WTC11 (cell line): ENCODE results near the gene RGL1. TPM values are rescaled to one million over a fixed set of nuclear protein-coding genes. Genes with fewer than 3 reads are reported as not detected.

Experiments used
- ATAC-seq: fragments of 200-7000 bp; cut with Tn5 transposase; 2 replicates; pipeline ENCODE4 v1.10.0; 2021; ENCODE audit warnings: mild to moderate bottlenecking, moderate library complexity
- CTCF ChIA-PET: fragments of 300-600 bp; sonication (Branson Sonifier 250); formaldehyde crosslinking; loops from one replicate; lab custom pipeline; 2021; ENCODE audit warnings: antibody characterized with exemption; lab: Charles Lee
- POLR2A ChIA-PET: fragments of 350-600 bp; sonication (Branson Sonifier 250); formaldehyde crosslinking; loops from one replicate; lab custom pipeline; 2021; ENCODE audit warnings: antibody characterized with exemption; lab: Charles Lee
- DNase-seq: peaks from one replicate; pipeline ENCODE4 v3.0.0; 2021; ENCODE audit warnings: low spot score
- H3K27ac Mint-ChIP-seq: 2 replicates; pipeline ENCODE4 v1.8.0; 2021; ENCODE audit warnings: mixed read lengths
- H3K27me3 Mint-ChIP-seq: 2 replicates; pipeline ENCODE4 v1.8.0; 2021; ENCODE audit warnings: low read depth, mild to moderate bottlenecking, moderate library complexity, mixed read lengths
- H3K36me3 Mint-ChIP-seq: 2 replicates; pipeline ENCODE4 v1.8.0; 2021; ENCODE audit warnings: mixed read lengths
- H3K4me1 Mint-ChIP-seq: 2 replicates; pipeline ENCODE4 v1.8.0; 2022; ENCODE audit warnings: mixed read lengths
- H3K4me3 Mint-ChIP-seq: 2 replicates; pipeline ENCODE4 v1.8.0; 2021; ENCODE audit warnings: mild to moderate bottlenecking, moderate library complexity, mixed read lengths
- H3K9me3 Mint-ChIP-seq: 2 replicates; pipeline ENCODE4 v1.8.0; 2021; ENCODE audit warnings: mixed read lengths
- FOXJ3 ChIP-seq: sonication (generic); formaldehyde crosslinking; IDR thresholded peaks from 2 replicates; pipeline ENCODE4 v1.9.0; 2021; ENCODE audit warnings: missing genetic modification reagents, mild to moderate bottlenecking, borderline replicate concordance
- JUN ChIP-seq: sonication (generic); formaldehyde crosslinking; IDR thresholded peaks from 2 replicates; pipeline ENCODE4 v1.8.0; 2023; ENCODE audit warnings: mild to moderate bottlenecking, missing genetic modification reagents
- KAT7 ChIP-seq: sonication (generic); formaldehyde crosslinking; IDR thresholded peaks from 2 replicates; pipeline ENCODE4 v1.8.1; 2023; ENCODE audit warnings: missing genetic modification reagents, mild to moderate bottlenecking, borderline replicate concordance
- NR3C1 ChIP-seq: sonication (generic); formaldehyde crosslinking; conservative IDR thresholded peaks from 2 replicates; pipeline ENCODE4 v1.8.1; 2023; ENCODE audit warnings: low read depth, mild to moderate bottlenecking, missing genetic modification reagents
- TEAD1 ChIP-seq: sonication (generic); formaldehyde crosslinking; IDR thresholded peaks from 2 replicates; pipeline ENCODE4 v1.8.0; 2022; ENCODE audit warnings: mild to moderate bottlenecking, missing genetic modification reagents
- ZBTB21 ChIP-seq: sonication (generic); formaldehyde crosslinking; IDR thresholded peaks from 2 replicates; pipeline ENCODE4 v1.8.1; 2023; ENCODE audit warnings: mild to moderate bottlenecking, missing genetic modification reagents, borderline replicate concordance
- ZNF416 ChIP-seq: fragments of 250-450 bp; sonication (Bioruptor Pico); IDR thresholded peaks from 2 replicates; pipeline ENCODE4 v1.9.0; 2021; ENCODE audit warnings: mild to moderate bottlenecking, inconsistent platforms
- total RNA-seq: library from RNA; stranded (reverse); gene quantifications from 3 replicates; pipeline ENCODE4 v1.2.3, GENCODE V29; 2021
- TF ChIP-seq, protein P1 (sequence below): fragments of 250-450 bp; sonication (Bioruptor Pico); IDR thresholded peaks from 2 replicates; pipeline ENCODE4 v1.8.0; 2021; ENCODE audit warnings: mild to moderate bottlenecking
- TF ChIP-seq, protein P2 (sequence below): sonication (generic); formaldehyde crosslinking; IDR thresholded peaks from 2 replicates; pipeline ENCODE4 v1.8.1; 2022; ENCODE audit warnings: mild to moderate bottlenecking, moderate library complexity, missing genetic modification reagents
- TF ChIP-seq, protein P3 (sequence below): sonication (generic); formaldehyde crosslinking; IDR thresholded peaks from 2 replicates; pipeline ENCODE4 v1.8.1; 2023; ENCODE audit warnings: mild to moderate bottlenecking, missing genetic modification reagents, borderline replicate concordance
- TF ChIP-seq, protein P4 (sequence below): fragments of 250-450 bp; sonication (Bioruptor Pico); IDR thresholded peaks from 2 replicates; pipeline ENCODE4 v1.9.0; 2021; ENCODE audit warnings: moderate library complexity, mild to moderate bottlenecking, inconsistent platforms, borderline replicate concordance
- TF ChIP-seq, protein P5 (sequence below): sonication (generic); formaldehyde crosslinking; IDR thresholded peaks from 2 replicates; pipeline ENCODE4 v1.8.1; 2023; ENCODE audit warnings: mild to moderate bottlenecking, missing genetic modification reagents, moderate library complexity
- TF ChIP-seq, protein P6 (sequence below): sonication (generic); formaldehyde crosslinking; IDR thresholded peaks from 2 replicates; pipeline ENCODE4 v1.8.0; 2022; ENCODE audit warnings: missing genetic modification reagents
- TF ChIP-seq, protein P7 (sequence below): fragments of 250-450 bp; sonication (Bioruptor Pico); IDR thresholded peaks from 2 replicates; pipeline ENCODE4 v1.9.0; 2021; ENCODE audit warnings: mild to moderate bottlenecking, borderline replicate concordance

Gene RGL1
- total RNA-seq, 1 experiment from 2014 or later, result 1.5 TPM

DNA sequence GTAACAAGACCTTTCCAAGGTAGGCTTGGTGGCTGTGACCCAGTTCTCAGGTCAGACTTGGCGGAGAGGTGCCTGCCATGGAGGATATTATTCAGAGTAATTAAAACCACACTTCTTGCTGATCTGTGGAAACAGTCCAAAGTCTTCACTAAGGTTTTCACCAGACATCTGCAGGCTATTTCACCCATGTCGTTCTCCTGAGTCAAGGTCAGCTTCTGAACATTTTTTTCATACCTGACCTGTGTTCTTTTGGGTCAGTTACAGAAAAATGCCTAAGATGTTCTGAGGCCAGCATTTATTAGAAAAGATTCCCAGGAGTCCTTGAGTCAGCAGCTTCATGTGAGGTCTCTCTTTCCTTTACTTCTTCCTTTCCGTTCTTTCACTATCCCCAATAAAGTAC is 54.9 kb downstream of the RGL1 start:
- Mint-ChIP-seq H3K27me3 (no peaks in the 10 kb centered on the region), H3K36me3 (no peaks in the 10 kb centered on the region), H3K9me3 (no peaks in the 10 kb centered on the region), H3K4me1 (no peaks in the 10 kb centered on the region), H3K27ac (no peak overlapping the region), H3K4me3 (no peak overlapping the region)
- DNase-seq, result no peak
- CTCF ChIA-PET, result no interaction called here
- TF ChIP-seq FOXJ3 (CRISPR knock-in tag) (no peak), JUN (CRISPR knock-in tag) (no peak), ZNF416 (no peak)
- TF ChIP-seq, protein P1, sequence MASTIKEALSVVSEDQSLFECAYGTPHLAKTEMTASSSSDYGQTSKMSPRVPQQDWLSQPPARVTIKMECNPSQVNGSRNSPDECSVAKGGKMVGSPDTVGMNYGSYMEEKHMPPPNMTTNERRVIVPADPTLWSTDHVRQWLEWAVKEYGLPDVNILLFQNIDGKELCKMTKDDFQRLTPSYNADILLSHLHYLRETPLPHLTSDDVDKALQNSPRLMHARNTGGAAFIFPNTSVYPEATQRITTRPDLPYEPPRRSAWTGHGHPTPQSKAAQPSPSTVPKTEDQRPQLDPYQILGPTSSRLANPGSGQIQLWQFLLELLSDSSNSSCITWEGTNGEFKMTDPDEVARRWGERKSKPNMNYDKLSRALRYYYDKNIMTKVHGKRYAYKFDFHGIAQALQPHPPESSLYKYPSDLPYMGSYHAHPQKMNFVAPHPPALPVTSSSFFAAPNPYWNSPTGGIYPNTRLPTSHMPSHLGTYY (CRISPR knock-in tag), result no peak
- TF ChIP-seq, protein P2, sequence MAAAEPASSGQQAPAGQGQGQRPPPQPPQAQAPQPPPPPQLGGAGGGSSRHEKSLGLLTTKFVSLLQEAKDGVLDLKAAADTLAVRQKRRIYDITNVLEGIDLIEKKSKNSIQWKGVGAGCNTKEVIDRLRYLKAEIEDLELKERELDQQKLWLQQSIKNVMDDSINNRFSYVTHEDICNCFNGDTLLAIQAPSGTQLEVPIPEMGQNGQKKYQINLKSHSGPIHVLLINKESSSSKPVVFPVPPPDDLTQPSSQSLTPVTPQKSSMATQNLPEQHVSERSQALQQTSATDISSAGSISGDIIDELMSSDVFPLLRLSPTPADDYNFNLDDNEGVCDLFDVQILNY (CRISPR knock-in tag), result no peak
- TF ChIP-seq, protein P3, sequence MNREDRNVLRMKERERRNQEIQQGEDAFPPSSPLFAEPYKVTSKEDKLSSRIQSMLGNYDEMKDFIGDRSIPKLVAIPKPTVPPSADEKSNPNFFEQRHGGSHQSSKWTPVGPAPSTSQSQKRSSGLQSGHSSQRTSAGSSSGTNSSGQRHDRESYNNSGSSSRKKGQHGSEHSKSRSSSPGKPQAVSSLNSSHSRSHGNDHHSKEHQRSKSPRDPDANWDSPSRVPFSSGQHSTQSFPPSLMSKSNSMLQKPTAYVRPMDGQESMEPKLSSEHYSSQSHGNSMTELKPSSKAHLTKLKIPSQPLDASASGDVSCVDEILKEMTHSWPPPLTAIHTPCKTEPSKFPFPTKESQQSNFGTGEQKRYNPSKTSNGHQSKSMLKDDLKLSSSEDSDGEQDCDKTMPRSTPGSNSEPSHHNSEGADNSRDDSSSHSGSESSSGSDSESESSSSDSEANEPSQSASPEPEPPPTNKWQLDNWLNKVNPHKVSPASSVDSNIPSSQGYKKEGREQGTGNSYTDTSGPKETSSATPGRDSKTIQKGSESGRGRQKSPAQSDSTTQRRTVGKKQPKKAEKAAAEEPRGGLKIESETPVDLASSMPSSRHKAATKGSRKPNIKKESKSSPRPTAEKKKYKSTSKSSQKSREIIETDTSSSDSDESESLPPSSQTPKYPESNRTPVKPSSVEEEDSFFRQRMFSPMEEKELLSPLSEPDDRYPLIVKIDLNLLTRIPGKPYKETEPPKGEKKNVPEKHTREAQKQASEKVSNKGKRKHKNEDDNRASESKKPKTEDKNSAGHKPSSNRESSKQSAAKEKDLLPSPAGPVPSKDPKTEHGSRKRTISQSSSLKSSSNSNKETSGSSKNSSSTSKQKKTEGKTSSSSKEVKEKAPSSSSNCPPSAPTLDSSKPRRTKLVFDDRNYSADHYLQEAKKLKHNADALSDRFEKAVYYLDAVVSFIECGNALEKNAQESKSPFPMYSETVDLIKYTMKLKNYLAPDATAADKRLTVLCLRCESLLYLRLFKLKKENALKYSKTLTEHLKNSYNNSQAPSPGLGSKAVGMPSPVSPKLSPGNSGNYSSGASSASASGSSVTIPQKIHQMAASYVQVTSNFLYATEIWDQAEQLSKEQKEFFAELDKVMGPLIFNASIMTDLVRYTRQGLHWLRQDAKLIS, result no peak
- TF ChIP-seq, protein P4, sequence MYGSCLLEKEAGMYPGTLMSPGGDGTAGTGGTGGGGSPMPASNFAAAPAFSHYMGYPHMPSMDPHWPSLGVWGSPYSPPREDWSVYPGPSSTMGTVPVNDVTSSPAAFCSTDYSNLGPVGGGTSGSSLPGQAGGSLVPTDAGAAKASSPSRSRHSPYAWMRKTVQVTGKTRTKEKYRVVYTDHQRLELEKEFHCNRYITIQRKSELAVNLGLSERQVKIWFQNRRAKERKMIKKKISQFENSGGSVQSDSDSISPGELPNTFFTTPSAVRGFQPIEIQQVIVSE (CRISPR knock-in tag), result no peak
- TF ChIP-seq, protein P5, sequence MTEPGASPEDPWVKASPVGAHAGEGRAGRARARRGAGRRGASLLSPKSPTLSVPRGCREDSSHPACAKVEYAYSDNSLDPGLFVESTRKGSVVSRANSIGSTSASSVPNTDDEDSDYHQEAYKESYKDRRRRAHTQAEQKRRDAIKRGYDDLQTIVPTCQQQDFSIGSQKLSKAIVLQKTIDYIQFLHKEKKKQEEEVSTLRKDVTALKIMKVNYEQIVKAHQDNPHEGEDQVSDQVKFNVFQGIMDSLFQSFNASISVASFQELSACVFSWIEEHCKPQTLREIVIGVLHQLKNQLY, result no peak
- TF ChIP-seq, protein P6, sequence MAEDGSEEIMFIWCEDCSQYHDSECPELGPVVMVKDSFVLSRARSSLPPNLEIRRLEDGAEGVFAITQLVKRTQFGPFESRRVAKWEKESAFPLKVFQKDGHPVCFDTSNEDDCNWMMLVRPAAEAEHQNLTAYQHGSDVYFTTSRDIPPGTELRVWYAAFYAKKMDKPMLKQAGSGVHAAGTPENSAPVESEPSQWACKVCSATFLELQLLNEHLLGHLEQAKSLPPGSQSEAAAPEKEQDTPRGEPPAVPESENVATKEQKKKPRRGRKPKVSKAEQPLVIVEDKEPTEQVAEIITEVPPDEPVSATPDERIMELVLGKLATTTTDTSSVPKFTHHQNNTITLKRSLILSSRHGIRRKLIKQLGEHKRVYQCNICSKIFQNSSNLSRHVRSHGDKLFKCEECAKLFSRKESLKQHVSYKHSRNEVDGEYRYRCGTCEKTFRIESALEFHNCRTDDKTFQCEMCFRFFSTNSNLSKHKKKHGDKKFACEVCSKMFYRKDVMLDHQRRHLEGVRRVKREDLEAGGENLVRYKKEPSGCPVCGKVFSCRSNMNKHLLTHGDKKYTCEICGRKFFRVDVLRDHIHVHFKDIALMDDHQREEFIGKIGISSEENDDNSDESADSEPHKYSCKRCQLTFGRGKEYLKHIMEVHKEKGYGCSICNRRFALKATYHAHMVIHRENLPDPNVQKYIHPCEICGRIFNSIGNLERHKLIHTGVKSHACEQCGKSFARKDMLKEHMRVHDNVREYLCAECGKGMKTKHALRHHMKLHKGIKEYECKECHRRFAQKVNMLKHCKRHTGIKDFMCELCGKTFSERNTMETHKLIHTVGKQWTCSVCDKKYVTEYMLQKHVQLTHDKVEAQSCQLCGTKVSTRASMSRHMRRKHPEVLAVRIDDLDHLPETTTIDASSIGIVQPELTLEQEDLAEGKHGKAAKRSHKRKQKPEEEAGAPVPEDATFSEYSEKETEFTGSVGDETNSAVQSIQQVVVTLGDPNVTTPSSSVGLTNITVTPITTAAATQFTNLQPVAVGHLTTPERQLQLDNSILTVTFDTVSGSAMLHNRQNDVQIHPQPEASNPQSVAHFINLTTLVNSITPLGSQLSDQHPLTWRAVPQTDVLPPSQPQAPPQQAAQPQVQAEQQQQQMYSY (CRISPR knock-in tag), result no peak
- POLR2A ChIA-PET, result no interaction called here
- ATAC-seq, result no peak

DNA sequence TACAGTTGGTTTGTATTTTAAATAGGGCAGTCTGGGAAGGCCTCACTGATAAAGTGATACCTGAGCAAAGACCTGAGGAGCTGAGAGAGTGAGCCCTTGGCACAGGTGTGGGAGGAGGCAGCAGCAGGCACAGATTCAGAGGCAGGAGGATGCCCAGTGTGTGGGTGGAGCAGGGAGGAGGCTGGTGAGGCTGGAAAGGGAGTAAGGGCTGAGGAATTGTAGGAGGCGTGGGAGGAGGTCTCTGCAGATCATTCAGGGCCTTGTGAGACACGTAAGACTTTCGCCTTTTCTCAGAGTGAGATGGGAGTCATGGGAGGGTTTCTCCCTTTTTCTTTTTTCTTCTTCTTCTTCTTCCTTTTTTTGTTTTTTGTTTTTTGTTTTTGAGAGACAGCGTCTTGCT is 58.0 kb downstream of the RGL1 start:
- ChIA-PET CTCF (no interaction called here), POLR2A (no interaction called here)
- no peak overlapping the region for H3K27ac Mint-ChIP-seq
- TF ChIP-seq, protein P7, sequence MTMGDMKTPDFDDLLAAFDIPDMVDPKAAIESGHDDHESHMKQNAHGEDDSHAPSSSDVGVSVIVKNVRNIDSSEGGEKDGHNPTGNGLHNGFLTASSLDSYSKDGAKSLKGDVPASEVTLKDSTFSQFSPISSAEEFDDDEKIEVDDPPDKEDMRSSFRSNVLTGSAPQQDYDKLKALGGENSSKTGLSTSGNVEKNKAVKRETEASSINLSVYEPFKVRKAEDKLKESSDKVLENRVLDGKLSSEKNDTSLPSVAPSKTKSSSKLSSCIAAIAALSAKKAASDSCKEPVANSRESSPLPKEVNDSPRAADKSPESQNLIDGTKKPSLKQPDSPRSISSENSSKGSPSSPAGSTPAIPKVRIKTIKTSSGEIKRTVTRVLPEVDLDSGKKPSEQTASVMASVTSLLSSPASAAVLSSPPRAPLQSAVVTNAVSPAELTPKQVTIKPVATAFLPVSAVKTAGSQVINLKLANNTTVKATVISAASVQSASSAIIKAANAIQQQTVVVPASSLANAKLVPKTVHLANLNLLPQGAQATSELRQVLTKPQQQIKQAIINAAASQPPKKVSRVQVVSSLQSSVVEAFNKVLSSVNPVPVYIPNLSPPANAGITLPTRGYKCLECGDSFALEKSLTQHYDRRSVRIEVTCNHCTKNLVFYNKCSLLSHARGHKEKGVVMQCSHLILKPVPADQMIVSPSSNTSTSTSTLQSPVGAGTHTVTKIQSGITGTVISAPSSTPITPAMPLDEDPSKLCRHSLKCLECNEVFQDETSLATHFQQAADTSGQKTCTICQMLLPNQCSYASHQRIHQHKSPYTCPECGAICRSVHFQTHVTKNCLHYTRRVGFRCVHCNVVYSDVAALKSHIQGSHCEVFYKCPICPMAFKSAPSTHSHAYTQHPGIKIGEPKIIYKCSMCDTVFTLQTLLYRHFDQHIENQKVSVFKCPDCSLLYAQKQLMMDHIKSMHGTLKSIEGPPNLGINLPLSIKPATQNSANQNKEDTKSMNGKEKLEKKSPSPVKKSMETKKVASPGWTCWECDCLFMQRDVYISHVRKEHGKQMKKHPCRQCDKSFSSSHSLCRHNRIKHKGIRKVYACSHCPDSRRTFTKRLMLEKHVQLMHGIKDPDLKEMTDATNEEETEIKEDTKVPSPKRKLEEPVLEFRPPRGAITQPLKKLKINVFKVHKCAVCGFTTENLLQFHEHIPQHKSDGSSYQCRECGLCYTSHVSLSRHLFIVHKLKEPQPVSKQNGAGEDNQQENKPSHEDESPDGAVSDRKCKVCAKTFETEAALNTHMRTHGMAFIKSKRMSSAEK, result no peak
- TF ChIP-seq, protein P3, result no peak
- TF ChIP-seq KAT7 (CRISPR knock-in tag) (no peak), TEAD1 (CRISPR knock-in tag) (no peak), ZBTB21 (CRISPR knock-in tag) (no peak), NR3C1 (no peak)

More for the DNA sequence above, 58.0 kb downstream of the RGL1 start:
- H3K4me3 Mint-ChIP-seq, result no peak overlapping the region
- H3K36me3 Mint-ChIP-seq, result no peaks in the 10 kb centered on the region
- ATAC-seq (no peak), DNase-seq (no peak)
- no peaks in the 10 kb centered on the region for H3K4me1 Mint-ChIP-seq
- no peaks in the 10 kb centered on the region for H3K27me3 Mint-ChIP-seq
- no peaks in the 10 kb centered on the region for H3K9me3 Mint-ChIP-seq
